Peyer's patch (tissue), 4 donors: ENCODE data around the gene HSD17B8. TPM values are rescaled to one million over a fixed set of nuclear protein-coding genes. Genes with fewer than 3 reads are reported as not detected.

Experiments used
- DNase-seq, 3 donors: peaks; one replicate each; pipeline ENCODE4 v3.0.0-alpha.2; 2017 to 2019
- H3K27ac ChIP-seq, 4 donors: fragments of 200-600 bp; sonication (generic); one replicate each; pipeline ENCODE4 v1.5.1; 2016 to 2019
- H3K27me3 ChIP-seq, 2 donors: fragments of 200-600 bp; sonication (generic); one replicate each; pipeline ENCODE4 v1.5.1; 2019
- H3K36me3 ChIP-seq, 3 donors: fragments of 200-600 bp; sonication (generic); one replicate each; pipeline ENCODE4 v1.5.1; 2016 to 2019
- H3K4me1 ChIP-seq, 4 donors: fragments of 200-600 bp; sonication (generic); one replicate each; pipeline ENCODE4 v1.5.1; 2016 to 2019
- H3K4me3 ChIP-seq, 4 donors: fragments of 200-600 bp; sonication (generic); 1 replicate in 3 of 4; 2 replicates in 1 of 4; pipeline ENCODE4 v1.5.1; 2016 to 2019; ENCODE audit warnings: mild to moderate bottlenecking in 1 of 4
- H3K9me3 ChIP-seq, 4 donors: fragments of 200-600 bp; sonication (generic); one replicate each; pipeline ENCODE4 v1.5.1; 2016 to 2019; ENCODE audit warnings: mild to moderate bottlenecking in 1 of 4
- CTCF ChIP-seq, 6 experiments: fragments of 450-650 bp in 4 of 6; fragments of 200-600 bp in 2 of 6; sonication (generic) in 1 of 6; IDR thresholded peaks; one replicate each; pipeline ENCODE4 v1.5.1; 2017 to 2019; ENCODE audit warnings: antibody characterized with exemption in 6 of 6, mild to moderate bottlenecking in 3 of 6, moderate library complexity in 1 of 6
- POLR2A ChIP-seq, 2 donors: fragments of 450-650 bp; IDR thresholded peaks; one replicate each; pipeline ENCODE4 v1.5.1; 2017; ENCODE audit warnings: antibody characterized with exemption in 2 of 2, mild to moderate bottlenecking in 2 of 2, moderate library complexity in 2 of 2
- total RNA-seq, 4 donors: library from RNA; depleted of rRNA; stranded (reverse); fragments of >200 nt; gene quantifications; one replicate each; pipeline ENCODE4 v1.1.0, GENCODE V29; 2016

Gene HSD17B8
- total RNA-seq, 4 donors from 2014 or later, result 26.4 to 58.0 (median 44.0) TPM

- H3K4me1 ChIP-seq, result no peaks in the 10 kb centered on the region
- H3K27ac ChIP-seq, result no peak overlapping the region
- no peak for TF ChIP-seq CTCF (IDR thresholded peaks at IDR 0.05)
- TF ChIP-seq POLR2A (IDR thresholded peaks at IDR 0.05), result no peak
- H3K36me3 ChIP-seq, result no peaks in the 10 kb centered on the region
- no peaks in the 10 kb centered on the region for H3K9me3 ChIP-seq
- no peak for DNase-seq
- no peaks in the 10 kb centered on the region for H3K27me3 ChIP-seq
- H3K4me3 ChIP-seq, result no peak overlapping the region
These were observed 26.7 kb upstream of the HSD17B8 start for GRCh38 chr6:33177552-33178446.

GRCh38 chr6:33178755-33179475 is 25.5 kb upstream of the HSD17B8 start:
- no peaks in the 10 kb centered on the region for H3K36me3 ChIP-seq
- no peak overlapping the region for H3K4me3 ChIP-seq
- no peak overlapping the region for H3K27ac ChIP-seq
- TF ChIP-seq POLR2A (IDR thresholded peaks at IDR 0.05) (no peak), CTCF (IDR thresholded peaks at IDR 0.05) (no peak)
- no peaks in the 10 kb centered on the region for H3K9me3 ChIP-seq
- no peak for DNase-seq
- H3K4me1 ChIP-seq, result peaks cover 0 to 3% (median 0%) of the 10 kb centered on the region in 4 donors
- H3K27me3 ChIP-seq, result no peaks in the 10 kb centered on the region

GRCh38 chr6:33181141-33181540 is 23.3 kb upstream of the HSD17B8 start:
- TF ChIP-seq CTCF (IDR thresholded peaks at IDR 0.05) (no peak), POLR2A (IDR thresholded peaks at IDR 0.05) (no peak)
- H3K27ac ChIP-seq, result no peak overlapping the region
- H3K36me3 ChIP-seq, result no peaks in the 10 kb centered on the region
- no peak overlapping the region for H3K4me3 ChIP-seq
- H3K9me3 ChIP-seq, result no peaks in the 10 kb centered on the region
- no peaks in the 10 kb centered on the region for H3K27me3 ChIP-seq
- DNase-seq, result no peak
- H3K4me1 ChIP-seq, result peaks cover 0 to 3% (median 0%) of the 10 kb centered on the region in 4 donors

- TF ChIP-seq CTCF (IDR thresholded peaks at IDR 0.05) (no peak), POLR2A (IDR thresholded peaks at IDR 0.05) (no peak)
These were observed 21.3 kb upstream of the HSD17B8 start for GRCh38 chr6:33183071-33183683.

GRCh38 chr6:33185190-33185589 is 19.3 kb upstream of the HSD17B8 start:
- TF ChIP-seq POLR2A (IDR thresholded peaks at IDR 0.05) (no peak), CTCF (IDR thresholded peaks at IDR 0.05) (no peak)
- Histone ChIP-seq H3K9me3 (no peaks in the 10 kb centered on the region), H3K27me3 (no peaks in the 10 kb centered on the region), H3K36me3 (no peaks in the 10 kb centered on the region), H3K4me1 (peaks cover 0 to 3% (median 0%) of the 10 kb centered on the region in 4 donors), H3K4me3 (no peak overlapping the region), H3K27ac (no peak overlapping the region)
- no peak for DNase-seq

More at GRCh38 chr6:33183071-33183683, 21.3 kb upstream of the HSD17B8 start:
- Histone ChIP-seq H3K4me3 (no peak overlapping the region), H3K4me1 (peaks cover 0 to 3% (median 0%) of the 10 kb centered on the region in 4 donors), H3K9me3 (no peaks in the 10 kb centered on the region), H3K36me3 (no peaks in the 10 kb centered on the region), H3K27me3 (no peaks in the 10 kb centered on the region), H3K27ac (no peak overlapping the region)
- no peak for DNase-seq
